Measurements from ENCODE around the gene PEAR1. TPM values are rescaled to one million over a fixed set of nuclear protein-coding genes. Genes with fewer than 3 reads are reported as not detected.

PEAR1 gene
- total RNA-seq, 1 donor from 2014 or later: 14.8 TPM

- no peaks in the 10 kb centered on the region for H3K9me3 ChIP-seq
- H3K27me3 ChIP-seq (ENCODE audit: low read depth): no peaks in the 10 kb centered on the region
- H3K36me3 ChIP-seq: peaks cover 32% of the 10 kb centered on the region
- intact Hi-C loops (cut with DNase I): no loop called here
- no peak for TF ChIP-seq CTCF (IDR thresholded peaks at IDR 0.05)
- no peak for DNase-seq
- H3K27ac ChIP-seq: no peak overlapping the region
- no peak overlapping the region for H3K4me3 ChIP-seq
- peaks cover 10% of the 10 kb centered on the region for H3K4me1 ChIP-seq
- no peak for ATAC-seq
These were observed 39.6 kb downstream of the PEAR1 start for GRCh38 chr1:156933136-156933535.

- peaks cover 57% of the 10 kb centered on the region for H3K36me3 ChIP-seq
- TF ChIP-seq CTCF (IDR thresholded peaks at IDR 0.05): no peak
- no peak for ATAC-seq
These were observed 42.1 kb downstream of the PEAR1 start for GRCh38 chr1:156935505-156936128.

GRCh38 chr1:156936191-156936590, 42.7 kb downstream of the PEAR1 start:
- DNase-seq (no peak), ATAC-seq (no peak)
- Histone ChIP-seq H3K27me3 (ENCODE audit: low read depth) (no peaks in the 10 kb centered on the region), H3K27ac (no peak overlapping the region), H3K9me3 (no peaks in the 10 kb centered on the region), H3K36me3 (peaks cover 63% of the 10 kb centered on the region), H3K4me3 (no peak overlapping the region), H3K4me1 (peaks cover 8% of the 10 kb centered on the region)
- intact Hi-C loops (cut with DNase I): no loop called here
- no peak for TF ChIP-seq CTCF (IDR thresholded peaks at IDR 0.05)

More at GRCh38 chr1:156935505-156936128, 42.1 kb downstream of the PEAR1 start:
- no peak for DNase-seq
- no peak overlapping the region for H3K27ac ChIP-seq
- no peaks in the 10 kb centered on the region for H3K9me3 ChIP-seq
- H3K4me3 ChIP-seq: no peak overlapping the region
- no peaks in the 10 kb centered on the region for H3K27me3 ChIP-seq (ENCODE audit: low read depth)
- intact Hi-C loops (cut with DNase I): no loop called here
- H3K4me1 ChIP-seq: peaks cover 10% of the 10 kb centered on the region

- Histone ChIP-seq H3K4me3 (no peak overlapping the region), H3K27ac (no peak overlapping the region), H3K27me3 (ENCODE audit: low read depth) (no peaks in the 10 kb centered on the region), H3K36me3 (peaks cover 68% of the 10 kb centered on the region), H3K9me3 (no peaks in the 10 kb centered on the region), H3K4me1 (peaks cover 2% of the 10 kb centered on the region)
- intact Hi-C loops (cut with DNase I): no loop called here
- ATAC-seq: no peak
- no peak for TF ChIP-seq CTCF (IDR thresholded peaks at IDR 0.05)
- DNase-seq: no peak
These were observed 43.3 kb downstream of the PEAR1 start for GRCh38 chr1:156936721-156937220.

GRCh38 chr1:156937883-156938282, 44.4 kb downstream of the PEAR1 start:
- Histone ChIP-seq H3K27me3 (ENCODE audit: low read depth) (no peaks in the 10 kb centered on the region), H3K9me3 (no peaks in the 10 kb centered on the region), H3K36me3 (peaks cover 79% of the 10 kb centered on the region), H3K4me1 (no peaks in the 10 kb centered on the region), H3K27ac (no peak overlapping the region), H3K4me3 (no peak overlapping the region)
- intact Hi-C loops (cut with DNase I): no loop called here
- no peak for TF ChIP-seq CTCF (IDR thresholded peaks at IDR 0.05)
- DNase-seq (no peak), ATAC-seq (no peak)

Measured in lower lobe of right lung (tissue), 2 donors.